GM19025 (cell line): ENCODE data around the gene CUL1.

Experiments used
- ATAC-seq: cut with Tn5 transposase; IDR thresholded peaks from one replicate; pipeline ENCODE4 v1.9.1; 2021; ENCODE audit warnings: mild to moderate bottlenecking, low read depth, moderate library complexity; ENCODE audit not compliant: unreplicated experiment

Gene CUL1

GRCh38 chr7:148750442-148751355 lies 52.0 kb downstream of the CUL1 start:
- no peak for ATAC-seq

- no peak for ATAC-seq
Measured at GRCh38 chr7:148753224-148753623, 54.5 kb downstream of the CUL1 start.

GRCh38 chr7:148754912-148755311 lies 56.2 kb downstream of the CUL1 start:
- ATAC-seq, result no peak

DNA sequence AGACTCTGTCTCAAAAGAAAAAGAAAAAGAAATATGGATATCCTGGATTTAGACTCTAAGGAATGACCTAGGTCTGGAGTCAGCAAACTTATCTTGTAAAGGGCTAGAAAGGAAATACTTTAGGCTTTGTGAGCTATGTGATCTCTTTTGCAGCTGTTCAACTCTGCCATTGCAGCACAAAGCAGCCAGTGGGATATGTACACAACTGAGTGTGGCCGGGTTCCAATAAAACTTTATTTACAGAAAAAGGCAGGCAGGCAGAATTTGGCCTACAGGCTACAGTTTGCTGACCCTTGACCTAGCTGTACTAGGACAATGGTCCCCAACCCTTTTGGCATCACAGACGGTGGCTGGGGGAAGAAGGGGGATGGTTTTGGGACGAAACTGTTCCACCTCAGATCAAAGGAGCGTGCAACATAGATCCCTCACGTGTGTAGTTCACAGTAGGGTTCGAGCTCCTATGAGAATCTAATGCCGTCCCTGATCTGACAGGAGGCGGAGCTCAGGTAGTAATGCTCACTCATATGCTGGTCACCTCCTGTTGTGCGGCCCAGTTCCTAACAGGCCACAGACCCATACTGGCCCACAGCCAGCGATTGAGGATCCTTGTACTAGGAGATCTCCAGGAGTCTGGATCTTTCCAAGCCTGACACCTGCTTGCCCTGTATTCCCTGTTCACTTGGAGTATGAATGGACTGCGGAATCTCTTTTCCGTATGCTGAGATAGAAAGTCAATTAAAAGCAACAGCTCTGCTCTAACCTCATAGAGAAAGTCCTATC lies 63.0 kb downstream of the CUL1 start:
- no peak for ATAC-seq

- ATAC-seq, result no peak
Measured at GRCh38 chr7:148763622-148764021, 64.9 kb downstream of the CUL1 start.

- no peak for ATAC-seq
Measured at GRCh38 chr7:148770004-148770403, 71.3 kb downstream of the CUL1 start.

GRCh38 chr7:148772297-148773089 lies 73.8 kb downstream of the CUL1 start:
- no peak for ATAC-seq

GRCh38 chr7:148773334-148773733 lies 74.6 kb downstream of the CUL1 start:
- ATAC-seq, result peak; percentile 69

GRCh38 chr7:148774471-148774870 lies 75.8 kb downstream of the CUL1 start:
- no peak for ATAC-seq

GRCh38 chr7:148782757-148783456 lies 84.2 kb downstream of the CUL1 start:
- no peak for ATAC-seq

- no peak for ATAC-seq
Measured at GRCh38 chr7:148783801-148784527, 85.3 kb downstream of the CUL1 start.

GRCh38 chr7:148787571-148788295 lies 89.0 kb downstream of the CUL1 start:
- ATAC-seq, result no peak

GRCh38 chr7:148789220-148789619 lies 90.5 kb downstream of the CUL1 start:
- no peak for ATAC-seq

GRCh38 chr7:148790131-148790726 lies 91.5 kb downstream of the CUL1 start:
- ATAC-seq, result no peak

DNA sequence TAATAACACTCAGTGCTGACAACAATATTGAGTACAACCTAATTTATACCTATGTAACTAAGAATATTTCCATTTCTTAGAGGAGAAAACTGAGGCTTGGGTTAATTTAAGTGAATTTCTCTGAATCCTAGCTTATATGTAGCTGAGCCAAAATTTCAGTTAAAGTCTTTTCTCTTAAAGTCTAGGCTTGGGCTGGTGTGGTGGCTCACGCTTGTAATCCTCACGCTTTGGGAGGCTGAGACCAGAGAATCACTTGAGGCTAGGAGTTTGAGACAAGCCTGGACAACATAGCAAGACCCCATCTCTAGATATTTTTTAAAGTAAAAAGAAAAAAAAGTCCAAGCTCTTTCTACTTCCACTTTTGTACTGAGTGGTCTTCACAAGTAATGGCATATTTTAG lies 92.1 kb downstream of the CUL1 start:
- no peak for ATAC-seq

DNA sequence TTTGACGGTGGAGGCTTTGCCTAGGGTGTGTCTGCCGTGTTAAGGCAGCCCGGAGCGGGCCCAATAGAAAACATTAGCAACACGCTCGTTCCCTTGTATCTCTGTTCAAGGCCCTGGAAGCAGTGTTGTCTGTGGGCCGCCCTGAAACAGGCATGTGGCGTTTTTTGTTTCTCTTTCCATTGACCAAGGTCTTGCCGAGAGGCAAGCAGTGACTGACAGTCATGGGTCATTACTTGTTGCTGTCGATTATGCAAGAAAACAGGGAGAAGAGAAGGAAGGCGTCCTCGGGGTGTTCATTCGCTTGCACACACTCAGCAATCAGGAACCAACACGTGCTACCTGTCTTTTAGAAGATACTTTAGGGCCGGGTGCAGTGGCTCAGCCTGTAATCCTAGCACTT lies 92.8 kb downstream of the CUL1 start:
- ATAC-seq, result no peak

DNA sequence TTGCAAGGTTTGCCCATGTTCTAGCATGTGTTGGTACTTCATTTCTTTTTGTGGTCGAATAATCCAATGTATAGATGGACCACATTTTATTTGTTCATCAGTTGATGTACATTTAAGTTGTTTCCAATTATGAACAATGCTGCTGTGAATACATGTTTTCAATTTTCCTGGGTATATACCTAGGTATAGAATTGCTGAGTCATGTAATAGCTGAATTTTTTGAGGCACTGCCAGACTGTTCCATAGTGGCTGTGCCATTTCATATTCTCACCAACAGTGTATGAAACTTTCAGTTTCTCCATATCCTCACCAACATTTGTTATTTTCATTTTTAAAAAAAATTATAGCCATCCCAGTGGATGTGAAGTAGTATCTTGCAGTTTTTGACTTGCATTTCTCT lies 94.9 kb downstream of the CUL1 start:
- no peak for ATAC-seq

DNA sequence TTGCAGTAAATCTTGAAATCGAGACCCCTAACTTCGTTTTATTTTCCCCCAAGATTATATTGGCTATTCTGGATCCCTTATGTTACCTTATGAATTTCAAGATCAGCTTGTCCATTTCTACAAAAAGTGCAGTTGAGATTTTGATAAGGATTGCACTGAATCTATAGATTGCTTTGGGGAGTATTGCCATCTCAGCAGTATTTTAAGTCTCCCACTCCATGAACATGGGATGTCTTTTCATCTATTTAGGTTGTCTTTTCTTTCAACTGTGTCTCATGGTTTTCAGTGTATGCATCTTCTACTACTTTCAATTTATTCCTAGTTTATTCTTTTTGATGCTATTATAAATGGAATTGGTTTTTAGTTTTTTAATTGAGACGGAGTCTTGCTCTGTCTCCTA lies 95.8 kb downstream of the CUL1 start:
- no peak for ATAC-seq

DNA sequence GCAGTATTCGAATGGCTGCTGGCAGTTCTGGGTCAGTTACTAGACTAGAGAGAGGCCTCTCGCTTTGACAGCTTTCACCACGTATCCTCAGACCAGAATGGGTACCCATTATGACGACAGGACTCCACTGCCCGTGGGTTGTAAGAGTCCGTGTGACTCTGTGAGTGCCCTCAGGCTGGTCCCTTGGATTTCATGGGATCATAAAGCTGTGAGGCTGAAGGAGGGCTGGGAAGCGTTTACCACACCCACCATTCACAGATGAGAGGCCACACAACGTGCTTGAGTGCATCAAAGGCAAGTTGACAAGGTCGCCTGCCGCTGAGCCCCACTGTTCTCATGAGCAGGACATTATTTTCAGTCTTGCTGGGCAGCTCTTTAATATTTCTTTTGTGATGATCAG lies 98.1 kb downstream of the CUL1 start:
- ATAC-seq, result no peak
